ENCODE data around the gene HSP90AB1.

DNA sequence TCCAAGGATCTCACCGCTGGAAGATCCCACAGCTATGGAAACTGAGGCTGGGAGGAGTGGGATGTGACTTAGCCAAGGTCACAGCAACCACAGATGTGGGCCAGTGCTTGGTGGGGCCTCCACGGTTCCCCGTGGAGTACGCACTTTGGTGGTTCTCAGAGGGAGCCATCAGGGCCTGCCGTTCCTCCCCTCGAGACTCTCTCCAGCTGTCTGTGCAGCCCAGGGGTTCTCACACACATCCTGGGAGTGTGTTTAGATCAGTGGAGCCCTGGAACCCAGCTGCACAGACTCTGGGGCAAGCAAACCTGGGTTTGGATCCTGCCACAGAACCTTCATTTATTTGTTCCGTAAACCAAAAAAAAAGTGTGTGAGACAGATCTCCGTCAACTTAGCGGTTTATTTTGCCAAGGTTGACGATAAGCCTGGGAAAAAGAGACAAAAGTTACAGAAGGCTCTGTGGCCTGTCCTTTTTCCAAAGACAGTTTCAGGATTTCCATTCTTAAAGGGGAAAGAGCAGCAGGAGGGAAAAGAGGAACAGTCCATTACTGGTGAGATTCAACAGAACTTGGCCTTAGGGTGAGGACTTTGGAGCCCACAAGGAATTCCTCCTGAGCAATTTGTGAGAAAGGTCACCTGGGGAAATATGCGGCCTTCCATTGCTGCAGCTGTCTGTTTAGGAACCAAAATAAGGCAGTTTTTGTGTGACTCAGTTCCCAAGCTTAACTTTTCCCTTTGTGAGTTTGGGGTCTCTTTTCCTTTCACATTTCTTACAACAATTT, 43.7 kb upstream of the HSP90AB1 start:
- TF ChIP-seq, protein P1, sequence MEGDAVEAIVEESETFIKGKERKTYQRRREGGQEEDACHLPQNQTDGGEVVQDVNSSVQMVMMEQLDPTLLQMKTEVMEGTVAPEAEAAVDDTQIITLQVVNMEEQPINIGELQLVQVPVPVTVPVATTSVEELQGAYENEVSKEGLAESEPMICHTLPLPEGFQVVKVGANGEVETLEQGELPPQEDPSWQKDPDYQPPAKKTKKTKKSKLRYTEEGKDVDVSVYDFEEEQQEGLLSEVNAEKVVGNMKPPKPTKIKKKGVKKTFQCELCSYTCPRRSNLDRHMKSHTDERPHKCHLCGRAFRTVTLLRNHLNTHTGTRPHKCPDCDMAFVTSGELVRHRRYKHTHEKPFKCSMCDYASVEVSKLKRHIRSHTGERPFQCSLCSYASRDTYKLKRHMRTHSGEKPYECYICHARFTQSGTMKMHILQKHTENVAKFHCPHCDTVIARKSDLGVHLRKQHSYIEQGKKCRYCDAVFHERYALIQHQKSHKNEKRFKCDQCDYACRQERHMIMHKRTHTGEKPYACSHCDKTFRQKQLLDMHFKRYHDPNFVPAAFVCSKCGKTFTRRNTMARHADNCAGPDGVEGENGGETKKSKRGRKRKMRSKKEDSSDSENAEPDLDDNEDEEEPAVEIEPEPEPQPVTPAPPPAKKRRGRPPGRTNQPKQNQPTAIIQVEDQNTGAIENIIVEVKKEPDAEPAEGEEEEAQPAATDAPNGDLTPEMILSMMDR (IDR thresholded peaks at IDR 0.05; ENCODE audit: poor library complexity) = no peak
- TF ChIP-seq EZH2 (IDR thresholded peaks at IDR 0.05; ENCODE audit: borderline replicate concordance) = no peak

All from hepatocyte (in vitro differentiated cells).